Measurements from ENCODE around the gene SART1.
A peak's percentile ranks its signal among the peaks of the same experiment; 100 is the strongest.

SART1 gene

GRCh38 chr11:65952052-65952521, 9.4 kb upstream of the SART1 start:
- no peak overlapping the region for H3K9ac ChIP-seq (ENCODE audit: low read depth, low read length)
- H3K4me1 ChIP-seq (ENCODE audit: control insufficient read depth, insufficient read depth, low read length): no peaks in the 10 kb centered on the region
- H3K9me3 ChIP-seq (ENCODE audit: control insufficient read depth, insufficient read depth, low read length): no peaks in the 10 kb centered on the region
- no peak overlapping the region for H3K4me3 ChIP-seq (ENCODE audit: low read depth, low read length)
- H3K27me3 ChIP-seq (ENCODE audit: control insufficient read depth, insufficient read depth, low read length): no peaks in the 10 kb centered on the region
- no peaks in the 10 kb centered on the region for H3K36me3 ChIP-seq (ENCODE audit: control insufficient read depth, insufficient read depth, low read length)

GRCh38 chr11:65953471-65953870, 8.1 kb upstream of the SART1 start:
- Histone ChIP-seq H3K4me3 (ENCODE audit: low read depth, low read length) (no peak overlapping the region), H3K9ac (ENCODE audit: low read depth, low read length) (no peak overlapping the region), H3K9me3 (ENCODE audit: control insufficient read depth, insufficient read depth, low read length) (no peaks in the 10 kb centered on the region), H3K36me3 (ENCODE audit: control insufficient read depth, insufficient read depth, low read length) (no peaks in the 10 kb centered on the region), H3K27me3 (ENCODE audit: control insufficient read depth, insufficient read depth, low read length) (no peaks in the 10 kb centered on the region), H3K4me1 (ENCODE audit: control insufficient read depth, insufficient read depth, low read length) (no peaks in the 10 kb centered on the region)

- H3K36me3 ChIP-seq (ENCODE audit: control insufficient read depth, insufficient read depth, low read length): no peaks in the 10 kb centered on the region
- no peaks in the 10 kb centered on the region for H3K9me3 ChIP-seq (ENCODE audit: control insufficient read depth, insufficient read depth, low read length)
- H3K4me1 ChIP-seq (ENCODE audit: control insufficient read depth, insufficient read depth, low read length): no peaks in the 10 kb centered on the region
- no peak overlapping the region for H3K4me3 ChIP-seq (ENCODE audit: low read depth, low read length)
- no peaks in the 10 kb centered on the region for H3K27me3 ChIP-seq (ENCODE audit: control insufficient read depth, insufficient read depth, low read length)
- no peak overlapping the region for H3K9ac ChIP-seq (ENCODE audit: low read depth, low read length)
Measured at GRCh38 chr11:65954771-65955170, 6.8 kb upstream of the SART1 start.

- H3K27me3 ChIP-seq (ENCODE audit: control insufficient read depth, insufficient read depth, low read length): no peaks in the 10 kb centered on the region
- H3K36me3 ChIP-seq (ENCODE audit: control insufficient read depth, insufficient read depth, low read length): no peaks in the 10 kb centered on the region
- H3K4me3 ChIP-seq (ENCODE audit: low read depth, low read length): no peak overlapping the region
- peaks cover 3% of the 10 kb centered on the region for H3K4me1 ChIP-seq (ENCODE audit: control insufficient read depth, insufficient read depth, low read length)
- H3K9me3 ChIP-seq (ENCODE audit: control insufficient read depth, insufficient read depth, low read length): no peaks in the 10 kb centered on the region
- no peak overlapping the region for H3K9ac ChIP-seq (ENCODE audit: low read depth, low read length)
Measured at GRCh38 chr11:65958291-65958690, 3.2 kb upstream of the SART1 start.

GRCh38 chr11:65958774-65959420, 2.6 kb upstream of the SART1 start:
- H3K36me3 ChIP-seq (ENCODE audit: control insufficient read depth, insufficient read depth, low read length): peaks cover 2% of the 10 kb centered on the region
- no peaks in the 10 kb centered on the region for H3K27me3 ChIP-seq (ENCODE audit: control insufficient read depth, insufficient read depth, low read length)
- H3K9ac ChIP-seq (ENCODE audit: low read depth, low read length): no peak overlapping the region
- H3K9me3 ChIP-seq (ENCODE audit: control insufficient read depth, insufficient read depth, low read length): no peaks in the 10 kb centered on the region
- no peak overlapping the region for H3K4me3 ChIP-seq (ENCODE audit: low read depth, low read length)
- H3K4me1 ChIP-seq (ENCODE audit: control insufficient read depth, insufficient read depth, low read length): peaks cover 3% of the 10 kb centered on the region

GRCh38 chr11:65960824-65961266, 689 bp upstream of the SART1 start:
- Histone ChIP-seq H3K4me3 (ENCODE audit: low read depth, low read length) (peak overlapping the region; percentile 99), H3K9me3 (ENCODE audit: control insufficient read depth, insufficient read depth, low read length) (no peaks in the 10 kb centered on the region), H3K4me1 (ENCODE audit: control insufficient read depth, insufficient read depth, low read length) (peaks cover 3% of the 10 kb centered on the region), H3K9ac (ENCODE audit: low read depth, low read length) (peak overlapping the region; percentile 94), H3K27me3 (ENCODE audit: control insufficient read depth, insufficient read depth, low read length) (no peaks in the 10 kb centered on the region), H3K36me3 (ENCODE audit: control insufficient read depth, insufficient read depth, low read length) (peaks cover 19% of the 10 kb centered on the region)

GRCh38 chr11:65962141-65962564, 619 bp downstream of the SART1 start:
- H3K4me3 ChIP-seq (ENCODE audit: low read depth, low read length): peak overlapping the region; percentile 99
- H3K27me3 ChIP-seq (ENCODE audit: control insufficient read depth, insufficient read depth, low read length): no peaks in the 10 kb centered on the region
- H3K4me1 ChIP-seq (ENCODE audit: control insufficient read depth, insufficient read depth, low read length): peaks cover 3% of the 10 kb centered on the region
- no peaks in the 10 kb centered on the region for H3K9me3 ChIP-seq (ENCODE audit: control insufficient read depth, insufficient read depth, low read length)
- H3K36me3 ChIP-seq (ENCODE audit: control insufficient read depth, insufficient read depth, low read length): peaks cover 32% of the 10 kb centered on the region
- peak overlapping the region; percentile 70 for H3K9ac ChIP-seq (ENCODE audit: low read depth, low read length)

- Histone ChIP-seq H3K27me3 (ENCODE audit: control insufficient read depth, insufficient read depth, low read length) (no peaks in the 10 kb centered on the region), H3K36me3 (ENCODE audit: control insufficient read depth, insufficient read depth, low read length) (peaks cover 44% of the 10 kb centered on the region), H3K9ac (ENCODE audit: low read depth, low read length) (no peak overlapping the region)
Measured at GRCh38 chr11:65964906-65965305, 3.4 kb downstream of the SART1 start.

GRCh38 chr11:65965986-65966762, 4.6 kb downstream of the SART1 start:
- Histone ChIP-seq H3K9ac (ENCODE audit: low read depth, low read length) (no peak overlapping the region), H3K4me3 (ENCODE audit: low read depth, low read length) (no peak overlapping the region), H3K4me1 (ENCODE audit: control insufficient read depth, insufficient read depth, low read length) (peaks cover 3% of the 10 kb centered on the region), H3K9me3 (ENCODE audit: control insufficient read depth, insufficient read depth, low read length) (no peaks in the 10 kb centered on the region), H3K36me3 (ENCODE audit: control insufficient read depth, insufficient read depth, low read length) (peaks cover 44% of the 10 kb centered on the region), H3K27me3 (ENCODE audit: control insufficient read depth, insufficient read depth, low read length) (no peaks in the 10 kb centered on the region)

More at GRCh38 chr11:65964906-65965305, 3.4 kb downstream of the SART1 start:
- Histone ChIP-seq H3K4me1 (ENCODE audit: control insufficient read depth, insufficient read depth, low read length) (peaks cover 3% of the 10 kb centered on the region), H3K9me3 (ENCODE audit: control insufficient read depth, insufficient read depth, low read length) (no peaks in the 10 kb centered on the region), H3K4me3 (ENCODE audit: low read depth, low read length) (no peak overlapping the region)

- Histone ChIP-seq H3K27me3 (ENCODE audit: control insufficient read depth, insufficient read depth, low read length) (no peaks in the 10 kb centered on the region), H3K4me3 (ENCODE audit: low read depth, low read length) (no peak overlapping the region)
Measured at GRCh38 chr11:65967329-65967934, 5.9 kb downstream of the SART1 start.

GRCh38 chr11:65968600-65969482, 7.3 kb downstream of the SART1 start:
- Histone ChIP-seq H3K27me3 (ENCODE audit: control insufficient read depth, insufficient read depth, low read length) (no peaks in the 10 kb centered on the region), H3K36me3 (ENCODE audit: control insufficient read depth, insufficient read depth, low read length) (peaks cover 48% of the 10 kb centered on the region), H3K4me1 (ENCODE audit: control insufficient read depth, insufficient read depth, low read length) (no peaks in the 10 kb centered on the region), H3K9ac (ENCODE audit: low read depth, low read length) (no peak overlapping the region), H3K4me3 (ENCODE audit: low read depth, low read length) (no peak overlapping the region), H3K9me3 (ENCODE audit: control insufficient read depth, insufficient read depth, low read length) (no peaks in the 10 kb centered on the region)

More at GRCh38 chr11:65967329-65967934, 5.9 kb downstream of the SART1 start:
- no peak overlapping the region for H3K9ac ChIP-seq (ENCODE audit: low read depth, low read length)
- no peaks in the 10 kb centered on the region for H3K9me3 ChIP-seq (ENCODE audit: control insufficient read depth, insufficient read depth, low read length)
- H3K36me3 ChIP-seq (ENCODE audit: control insufficient read depth, insufficient read depth, low read length): peaks cover 44% of the 10 kb centered on the region
- peaks cover 3% of the 10 kb centered on the region for H3K4me1 ChIP-seq (ENCODE audit: control insufficient read depth, insufficient read depth, low read length)

All from iPS-15b (cell line).